Osteoblast (primary cell): ENCODE measurements around the gene MKLN1. TPM values are rescaled to one million over a fixed set of nuclear protein-coding genes. Genes with fewer than 3 reads are reported as not detected.

Source experiments
- DNase-seq: peaks from one replicate; pipeline ENCODE4 v3.0.0; 2011; ENCODE audit warnings: low spot score, mixed read lengths; ENCODE audit not compliant: insufficient read length; ENCODE audit errors: missing footprints
- H2AFZ ChIP-seq: 2 replicates; pipeline ENCODE4 v1.6.0; 2011; ENCODE audit warnings: mild to moderate bottlenecking, low read length
- H3K27ac ChIP-seq: 2 replicates; pipeline ENCODE4 v1.5.1; 2011; ENCODE audit warnings: mild to moderate bottlenecking, low read depth, low read length, moderate library complexity
- H3K27me3 ChIP-seq: 2 replicates; pipeline ENCODE4 v1.6.0; 2012; ENCODE audit warnings: mild to moderate bottlenecking, control low read depth, inconsistent platforms, low read length, moderate library complexity; ENCODE audit not compliant: insufficient read depth
- H3K36me3 ChIP-seq: 2 replicates; pipeline ENCODE4 v1.5.1; 2011; ENCODE audit warnings: mild to moderate bottlenecking, low read length, control low read depth, moderate library complexity; ENCODE audit not compliant: insufficient read depth
- H3K4me1 ChIP-seq: 2 replicates; pipeline ENCODE4 v1.5.1; 2011; ENCODE audit warnings: mild to moderate bottlenecking, low read length, control low read depth, moderate library complexity; ENCODE audit not compliant: insufficient read depth
- H3K4me2 ChIP-seq: 2 replicates; pipeline ENCODE4 v1.6.0; 2011; ENCODE audit warnings: mild to moderate bottlenecking, low read length; ENCODE audit not compliant: insufficient read depth
- H3K4me3 ChIP-seq: fragments of 200-600 bp; sonication (generic); 3 replicates; pipeline ENCODE4 v1.5.1; 2012; ENCODE audit warnings: mild to moderate bottlenecking, low read length, inconsistent platforms; ENCODE audit not compliant: insufficient read depth
- H3K79me2 ChIP-seq: 2 replicates; pipeline ENCODE4 v1.6.0; 2012; ENCODE audit warnings: mild to moderate bottlenecking, low read length, control low read depth, inconsistent platforms; ENCODE audit not compliant: insufficient read depth
- H3K9me3 ChIP-seq: 2 replicates; pipeline ENCODE4 v1.5.1; 2011; ENCODE audit warnings: low read depth, low read length, control low read depth
- H4K20me1 ChIP-seq: 2 replicates; pipeline ENCODE4 v1.6.0; 2012; ENCODE audit warnings: mild to moderate bottlenecking, low read length, control low read depth; ENCODE audit not compliant: insufficient read depth
- CTCF ChIP-seq: IDR thresholded peaks from 2 replicates; pipeline ENCODE4 v1.5.1; 2011; ENCODE audit warnings: mild to moderate bottlenecking, low read depth, low read length, moderate library complexity; ENCODE audit errors: extremely low read depth
- total RNA-seq: library from RNA; depleted of rRNA; stranded (reverse); fragments of >200 nt; gene quantifications from 2 replicates; pipeline ENCODE4 v1.2.3, GENCODE V29; 2012

The MKLN1 gene
- total RNA-seq, 1 donor: 52.8 TPM

- Histone ChIP-seq H3K4me1 (peaks cover 10% of the 10 kb centered on the region), H3K36me3 (no peaks in the 10 kb centered on the region), H3K27ac (no peak overlapping the region), H3K79me2 (peaks cover 38% of the 10 kb centered on the region), H2AFZ (no peak overlapping the region), H3K9me3 (no peaks in the 10 kb centered on the region), H4K20me1 (no peaks in the 10 kb centered on the region), H3K4me3 (no peak overlapping the region), H3K4me2 (no peak overlapping the region), H3K27me3 (no peaks in the 10 kb centered on the region)
- no peak for DNase-seq
- no peak for TF ChIP-seq CTCF
Measured at GRCh38 chr7:131536361-131536849, 208.7 kb downstream of the MKLN1 start.

DNA sequence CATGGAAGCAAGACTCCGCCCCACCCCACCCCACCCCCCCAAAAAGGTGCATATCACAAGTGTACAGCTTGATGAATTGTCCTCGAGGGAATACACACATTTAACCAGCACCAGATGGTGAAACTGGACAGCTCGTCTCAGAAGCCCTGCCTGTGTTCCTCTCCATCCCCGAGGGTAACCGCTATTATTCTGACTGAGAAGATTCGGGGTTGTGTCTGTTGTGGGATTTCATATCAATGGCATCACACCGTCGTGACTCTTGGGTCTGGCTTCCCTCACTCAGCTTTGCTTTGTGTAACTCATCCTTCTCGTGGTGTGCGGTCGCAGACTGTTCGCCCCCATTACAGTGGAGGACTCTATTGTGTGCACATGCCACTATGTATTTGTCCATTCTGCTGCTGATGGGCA, 209.9 kb downstream of the MKLN1 start:
- Histone ChIP-seq H2AFZ (no peak overlapping the region), H3K79me2 (peaks cover 43% of the 10 kb centered on the region), H3K27ac (no peak overlapping the region), H3K4me1 (peaks cover 10% of the 10 kb centered on the region), H3K9me3 (no peaks in the 10 kb centered on the region), H3K4me3 (no peak overlapping the region), H4K20me1 (no peaks in the 10 kb centered on the region), H3K27me3 (no peaks in the 10 kb centered on the region), H3K4me2 (no peak overlapping the region), H3K36me3 (no peaks in the 10 kb centered on the region)
- no peak for TF ChIP-seq CTCF
- DNase-seq: peak; percentile 64

- no peak overlapping the region for H3K27ac ChIP-seq
Measured at GRCh38 chr7:131538071-131538812, 210.6 kb downstream of the MKLN1 start.

More at GRCh38 chr7:131538071-131538812, 210.6 kb downstream of the MKLN1 start:
- peak; percentile 89 for DNase-seq
- Histone ChIP-seq H3K27me3 (no peaks in the 10 kb centered on the region), H2AFZ (no peak overlapping the region), H3K79me2 (peaks cover 48% of the 10 kb centered on the region), H3K4me1 (peaks cover 10% of the 10 kb centered on the region), H4K20me1 (no peaks in the 10 kb centered on the region), H3K9me3 (no peaks in the 10 kb centered on the region), H3K4me3 (no peak overlapping the region), H3K4me2 (no peak overlapping the region), H3K36me3 (no peaks in the 10 kb centered on the region)
- no peak for TF ChIP-seq CTCF
